T-cell (primary cell): ENCODE measurements around the gene SHBG. TPM values are rescaled to one million over a fixed set of nuclear protein-coding genes. Genes with fewer than 3 reads are reported as not detected.

Experiments used
- ATAC-seq, 4 experiments: fragments of 200-7000 bp in 3 of 4; fragments of 150-1000 bp in 1 of 4; cut with Tn5 transposase; replicated peaks in 1 of 4; 1 replicate in 3 of 4; 2 replicates in 1 of 4; pipeline ENCODE4 v1.10.0; 2021; ENCODE audit warnings: moderate library complexity in 3 of 4, mild to moderate bottlenecking in 2 of 4, moderate number of reproducible peaks in 1 of 4
- CTCF ChIA-PET, 2 donors: fragments of 300-600 bp; sonication (Branson Sonifier 250); formaldehyde crosslinking; loops; one replicate each; lab custom pipeline; 2022; ENCODE audit warnings: antibody characterized with exemption in 2 of 2; lab: Charles Lee
- POLR2A ChIA-PET, 2 donors: fragments of 300-600 bp; sonication (Branson Sonifier 250); formaldehyde crosslinking; loops; one replicate each; lab custom pipeline; 2022; ENCODE audit warnings: antibody characterized with exemption in 2 of 2; lab: Charles Lee
- DNase-seq, 35 experiments: peaks; one replicate each; pipeline versions ENCODE4 v3.0.0 to v3.0.0-alpha.2; 2013 to 2023
- H3K27ac ChIP-seq: one replicate; pipeline ENCODE4 v1.5.1; 2013; ENCODE audit warnings: low read length
- H3K27me3 ChIP-seq, 2 experiments: replicated peaks in 1 of 2; 1 replicate in 1 of 2; 2 replicates in 1 of 2; pipeline versions ENCODE4 v1.6.1 to v1.7.0; 2013; ENCODE audit warnings: low read length in 1 of 2, mixed read lengths in 1 of 2; ENCODE audit not compliant: control insufficient read depth in 2 of 2, insufficient read depth in 2 of 2; ENCODE audit errors: extremely low read depth in 1 of 2
- H3K36me3 ChIP-seq, 2 donors: 1 replicate in 1 of 2; 2 replicates in 1 of 2; pipeline versions ENCODE4 v1.6.1 to v1.7.0; 2013; ENCODE audit warnings: low read length in 1 of 2; ENCODE audit not compliant: control insufficient read depth in 2 of 2, insufficient read depth in 1 of 2; ENCODE audit errors: extremely low read depth in 1 of 2
- H3K4me1 ChIP-seq, 2 experiments: 1 replicate in 1 of 2; 2 replicates in 1 of 2; pipeline versions ENCODE4 v1.6.1 to v1.7.0; 2013; ENCODE audit warnings: low read length in 2 of 2, mixed read lengths in 1 of 2; ENCODE audit not compliant: insufficient read depth in 2 of 2, control insufficient read depth in 1 of 2; ENCODE audit errors: extremely low read depth in 1 of 2
- H3K4me3 ChIP-seq, 2 donors: 1 replicate in 1 of 2; 2 replicates in 1 of 2; pipeline versions ENCODE4 v1.5.1 to v1.7.0; 2013; ENCODE audit warnings: mild to moderate bottlenecking in 2 of 2, low read length in 1 of 2, moderate library complexity in 1 of 2; ENCODE audit not compliant: control insufficient read depth in 1 of 2; ENCODE audit errors: extremely low read depth in 1 of 2
- H3K9me3 ChIP-seq: 2 replicates; pipeline ENCODE4 v1.7.0; 2013
- H3K27ac Mint-ChIP-seq, 2 donors: one replicate each; pipeline ENCODE4 v1.8.0; 2020 to 2021; ENCODE audit warnings: mild to moderate bottlenecking in 2 of 2, mixed read lengths in 2 of 2
- H3K27me3 Mint-ChIP-seq, 2 donors: one replicate each; pipeline ENCODE4 v1.8.0; 2021 to 2022; ENCODE audit warnings: mixed read lengths in 2 of 2
- H3K36me3 Mint-ChIP-seq: one replicate; pipeline ENCODE4 v1.8.0; 2021; ENCODE audit warnings: mixed read lengths
- H3K4me1 Mint-ChIP-seq, 3 donors: one replicate each; pipeline ENCODE4 v1.8.0; 2020 to 2022; ENCODE audit warnings: mixed read lengths in 3 of 3, mild to moderate bottlenecking in 1 of 3
- H3K4me3 Mint-ChIP-seq, 3 donors: one replicate each; pipeline ENCODE4 v1.8.0; 2020 to 2022; ENCODE audit warnings: mild to moderate bottlenecking in 3 of 3, mixed read lengths in 3 of 3, moderate library complexity in 3 of 3
- H3K9me3 Mint-ChIP-seq, 3 donors: one replicate each; pipeline ENCODE4 v1.8.0; 2020 to 2022; ENCODE audit warnings: mixed read lengths in 3 of 3
- whole genome bisulfite sequencing: methylation state at CpG from one replicate; pipeline ENCODE4 v1.1.5; 2013; ENCODE audit warnings: missing lambda C conversion rate; ENCODE audit not compliant: insufficient coverage; 5-methylcytosine and 5-hydroxymethylcytosine counted together
- total RNA-seq, 35 experiments: library from RNA in 6 of 35; stranded (reverse) in 6 of 35; fragments of 120-200 nt in 1 of 35; gene quantifications; one replicate each; pipeline versions ENCODE4 v1.2.1 to v1.2.4 and lab custom pipeline; 2013 to 2026

SHBG gene
- total RNA-seq, 5 donors from 2014 or later (not counting 1 experiment from before 2014, with no cell fraction given), result not detected

DNA sequence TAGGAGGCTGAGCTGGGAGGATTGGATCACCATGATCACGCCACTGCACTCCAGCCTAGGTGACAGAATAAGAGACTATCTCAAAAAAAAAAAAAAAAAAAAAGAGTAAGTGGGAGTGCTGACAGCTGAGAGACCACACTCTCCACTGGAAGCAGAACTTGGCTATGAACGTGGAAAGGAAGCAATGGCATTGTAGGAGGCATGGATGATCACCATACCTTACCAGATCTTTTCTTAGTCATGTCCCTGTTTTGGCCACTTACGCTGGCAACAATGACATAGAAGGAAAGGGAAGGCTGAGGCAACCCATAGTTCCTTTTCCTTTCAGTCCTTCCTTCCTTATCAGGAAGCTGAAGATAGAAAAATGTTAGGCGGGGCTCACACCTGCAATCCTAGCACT is 17.1 kb downstream of the SHBG start:
- Histone ChIP-seq H3K36me3 (no peaks in the 10 kb centered on the region), H3K9me3 (no peaks in the 10 kb centered on the region), H3K27me3 (peaks cover 0 to 66% of the 10 kb centered on the region in 2 experiments), H3K27ac (no peak overlapping the region), H3K4me3 (no peak overlapping the region), H3K4me1 (peaks cover 0 to 23% of the 10 kb centered on the region in 2 experiments)
- no peak for ATAC-seq
- Mint-ChIP-seq H3K36me3 (no peaks in the 10 kb centered on the region), H3K9me3 (no peaks in the 10 kb centered on the region), H3K4me1 (peaks cover 18 to 22% (median 18%) of the 10 kb centered on the region in 3 donors), H3K27me3 (peaks cover 20 to 51% of the 10 kb centered on the region in 2 donors), H3K4me3 (no peak overlapping the region), H3K27ac (no peak overlapping the region)
- no peak for DNase-seq
- POLR2A ChIA-PET, result no interaction called here
- WGBS, result 100% methylated on average over 1 of the region's 4 CpGs
- CTCF ChIA-PET, result interaction anchor here in 1 of 2 donors (0.7 kb wide), 1 partner anchor 665 kb away, joined by 3 read pairs; no protein-coding TSS in a partner anchor

- Histone ChIP-seq H3K27me3 (peaks cover 0 to 72% of the 10 kb centered on the region in 2 experiments), H3K4me3 (peak within 1 kb of the TSS; percentile 31 to 73), H3K4me1 (peaks cover 0 to 23% of the 10 kb centered on the region in 2 experiments), H3K9me3 (no peaks in the 10 kb centered on the region), H3K27ac (no peak within 1 kb of the TSS), H3K36me3 (no peaks in the 10 kb centered on the region)
- H3K27ac Mint-ChIP-seq, result peak within 1 kb of the TSS in 1 of 2 donors; percentile 32
- ChIA-PET POLR2A (interaction anchor here in 1 of 2 donors (0.5 to 1.0 kb wide), 7 partner anchors 16 to 615 kb away, joined by 3 to 6 read pairs (median 3); partner anchors contain the start of genes SAT2, SLC16A13 and TP53), CTCF (interaction anchor here (0.5 to 3.4 kb wide), 13 partner anchors 11 to 614 kb away, joined by 3 to 22 read pairs (median 3); partner anchors contain the start of genes WRAP53 (in 2 of the 2), SAT2 (in 1 of the 2), TMEM256 (in 1 of the 2) and TP53 (in 1 of the 2))
- 1% methylated on average over 11 of the region's 34 CpGs for WGBS
- H3K27me3 Mint-ChIP-seq, result peaks cover 20 to 60% of the 10 kb centered on the region in 2 donors
- no peaks in the 10 kb centered on the region for H3K9me3 Mint-ChIP-seq
- peak within 1 kb of the TSS; percentile 79 to 88 (median 79) for H3K4me3 Mint-ChIP-seq
- peaks cover 12 to 25% (median 18%) of the 10 kb centered on the region in 3 donors for H3K4me1 Mint-ChIP-seq
- DNase-seq (peak; percentile 39 to 85 (median 67)), ATAC-seq (peak; percentile 90 to 94 (median 94))
- H3K36me3 Mint-ChIP-seq, result no peaks in the 10 kb centered on the region
These were observed 20.7 kb downstream of the SHBG start, which contains the start of gene ATP1B2 for GRCh38 chr17:7650509-7651096. Gene ATP1B2, plus strand, starts transcription at chr17:7650926. Its CDS starts 593 bp downstream, at chr17:7651519.

GRCh38 chr17:7651097-7651664 is 21.2 kb downstream of the SHBG start:
- CTCF ChIA-PET, result interaction anchor here (0.5 to 3.4 kb wide), 10 partner anchors 11 to 614 kb away, joined by 3 to 22 read pairs (median 3); partner anchors contain the start of genes WRAP53 (in 2 of the 2), SAT2 (in 1 of the 2), TMEM256 (in 1 of the 2) and TP53 (in 1 of the 2)
- DNase-seq, result peak in 1 of 35 experiments; percentile 17
- no peaks in the 10 kb centered on the region for H3K36me3 ChIP-seq
- Mint-ChIP-seq H3K4me1 (peaks cover 12 to 25% (median 18%) of the 10 kb centered on the region in 3 donors), H3K27ac (no peak overlapping the region), H3K4me3 (peak overlapping the region; percentile 76 to 88 (median 79)), H3K9me3 (no peaks in the 10 kb centered on the region), H3K36me3 (no peaks in the 10 kb centered on the region), H3K27me3 (peaks cover 18 to 56% of the 10 kb centered on the region in 2 donors)
- peaks cover 0 to 71% of the 10 kb centered on the region in 2 experiments for H3K27me3 ChIP-seq
- POLR2A ChIA-PET, result interaction anchor here in 1 of 2 donors (0.5 to 1.0 kb wide), 3 partner anchors 35 to 36 kb away, joined by 3 read pairs; partner anchors contain the start of gene TP53
- peak in 3 of 4 experiments; percentile 5 to 13 (median 12) for ATAC-seq
- under 1% methylated on average over 44 of the region's 45 CpGs for WGBS
- H3K27ac ChIP-seq, result no peak overlapping the region
- H3K9me3 ChIP-seq, result no peaks in the 10 kb centered on the region
- peaks cover 0 to 23% of the 10 kb centered on the region in 2 experiments for H3K4me1 ChIP-seq
- peak overlapping the region; percentile 31 to 73 for H3K4me3 ChIP-seq

GRCh38 chr17:7651665-7652387 is 21.9 kb downstream of the SHBG start:
- Histone ChIP-seq H3K4me1 (peaks cover 0 to 23% of the 10 kb centered on the region in 2 experiments), H3K9me3 (no peaks in the 10 kb centered on the region), H3K27me3 (peaks cover 0 to 65% of the 10 kb centered on the region in 2 experiments), H3K27ac (no peak overlapping the region), H3K36me3 (no peaks in the 10 kb centered on the region), H3K4me3 (peak overlapping the region; percentile 31 to 73)
- no peaks in the 10 kb centered on the region for H3K36me3 Mint-ChIP-seq
- H3K27ac Mint-ChIP-seq, result no peak overlapping the region
- H3K27me3 Mint-ChIP-seq, result peaks cover 14 to 50% of the 10 kb centered on the region in 2 donors
- DNase-seq (no peak), ATAC-seq (no peak)
- H3K4me3 Mint-ChIP-seq, result peak overlapping the region; percentile 52 to 88 (median 63)
- CTCF ChIA-PET, result interaction anchor here (0.6 to 3.4 kb wide), 2 partner anchors 36 to 459 kb away, joined by 3 to 22 read pairs; partner anchors contain the start of genes TP53 (in 1 of the 2) and WRAP53 (in 1 of the 2)
- WGBS, result 11% methylated on average over 41 of the region's 54 CpGs
- no peaks in the 10 kb centered on the region for H3K9me3 Mint-ChIP-seq
- POLR2A ChIA-PET, result no interaction called here
- peaks cover 12 to 25% (median 18%) of the 10 kb centered on the region in 3 donors for H3K4me1 Mint-ChIP-seq

DNA sequence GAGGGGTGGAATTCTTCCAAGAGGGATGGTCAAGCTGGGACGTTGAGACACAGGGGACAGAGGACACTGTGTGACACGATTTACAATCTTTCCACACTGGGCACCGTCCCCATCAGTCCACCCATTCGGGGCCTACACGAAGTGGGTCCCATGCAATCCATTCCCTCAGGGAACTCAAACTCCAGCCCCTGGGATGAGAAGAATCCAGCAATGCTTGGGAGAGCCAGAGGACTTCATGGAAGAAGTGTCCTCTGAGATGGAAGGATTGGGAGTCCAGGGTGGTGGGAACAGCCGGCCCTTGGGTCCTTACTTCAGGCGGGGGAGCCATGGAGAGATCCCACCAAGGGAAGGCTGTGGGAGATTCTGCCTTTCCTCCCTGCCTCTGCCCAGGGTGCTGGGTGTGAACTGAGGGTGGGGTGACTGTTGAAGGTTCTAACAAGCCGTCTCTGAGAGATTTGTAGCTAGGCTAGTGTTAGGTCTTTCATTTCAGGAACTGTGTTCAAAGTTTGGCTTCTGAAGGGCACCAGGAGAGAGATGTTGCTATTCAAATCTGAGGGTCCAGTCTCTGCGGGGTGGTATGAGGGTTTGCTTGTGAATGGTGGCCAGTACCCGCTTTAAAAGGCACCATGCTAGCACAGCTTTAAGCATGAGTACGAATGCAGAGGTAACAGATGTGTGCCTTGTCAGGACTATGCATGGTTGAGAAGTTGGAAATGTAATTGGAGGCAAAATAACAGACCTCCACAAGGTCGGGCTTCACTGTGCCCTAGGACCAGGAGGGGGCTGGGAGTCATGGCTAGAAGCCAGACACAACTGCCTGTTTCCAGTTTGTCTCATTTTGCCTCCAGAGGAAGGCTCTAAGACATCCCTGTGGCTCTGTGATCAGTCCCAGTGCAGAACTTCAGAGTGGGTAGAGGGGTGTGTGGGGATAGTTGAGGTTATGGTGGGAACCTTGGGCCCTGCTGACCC is 22.7 kb downstream of the SHBG start:
- DNase-seq, result no peak
- Mint-ChIP-seq H3K9me3 (no peaks in the 10 kb centered on the region), H3K36me3 (no peaks in the 10 kb centered on the region), H3K27ac (no peak overlapping the region), H3K4me3 (peak overlapping the region in 2 of 3 donors; percentile 52 to 88), H3K4me1 (peaks cover 12 to 25% (median 18%) of the 10 kb centered on the region in 3 donors), H3K27me3 (peaks cover 14 to 44% of the 10 kb centered on the region in 2 donors)
- Histone ChIP-seq H3K4me1 (peaks cover 0 to 23% of the 10 kb centered on the region in 2 experiments), H3K27ac (no peak overlapping the region), H3K4me3 (no peak overlapping the region), H3K27me3 (peaks cover 0 to 61% of the 10 kb centered on the region in 2 experiments), H3K36me3 (no peaks in the 10 kb centered on the region), H3K9me3 (no peaks in the 10 kb centered on the region)
- ChIA-PET POLR2A (no interaction called here), CTCF (interaction anchor here in 1 of 2 donors (3.4 kb wide), 1 partner anchor 35 kb away, joined by 22 read pairs; the partner anchor contains the start of genes TP53 and WRAP53)
- ATAC-seq, result no peak
- 74% methylated on average over 8 of the region's 12 CpGs for WGBS
